Tibial artery (tissue), 4 donors: ENCODE measurements around the gene CDC42BPG.

Source experiments
- DNase-seq, 2 donors: peaks; one replicate each; pipeline ENCODE4 v3.0.0-alpha.2; 2019
- H3K27ac ChIP-seq, 2 donors: fragments of 200-600 bp; sonication (generic) in 1 of 2; 1 replicate in 1 of 2; 2 replicates in 1 of 2; pipeline ENCODE4 v1.5.1; 2018 to 2019; ENCODE audit warnings: mild to moderate bottlenecking in 1 of 2
- H3K27me3 ChIP-seq, 2 donors: fragments of 200-600 bp; sonication (generic) in 1 of 2; one replicate each; pipeline versions ENCODE4 v1.5.1 to v1.6.0; 2016 to 2019
- H3K36me3 ChIP-seq, 3 donors: fragments of 200-600 bp; sonication (generic) in 2 of 3; one replicate each; pipeline ENCODE4 v1.5.1; 2016 to 2019; ENCODE audit warnings: mild to moderate bottlenecking in 2 of 3
- H3K4me1 ChIP-seq, 4 donors: fragments of 200-600 bp; sonication (generic) in 2 of 4; 1 replicate in 3 of 4; 2 replicates in 1 of 4; pipeline ENCODE4 v1.5.1; 2016 to 2019
- H3K4me3 ChIP-seq, 2 donors: fragments of 200-600 bp; sonication (generic) in 1 of 2; 1 replicate in 1 of 2; 2 replicates in 1 of 2; pipeline ENCODE4 v1.5.1; 2018 to 2019; ENCODE audit warnings: mild to moderate bottlenecking in 2 of 2
- H3K9me3 ChIP-seq, 3 donors: fragments of 200-600 bp; sonication (generic) in 1 of 3; one replicate each; pipeline ENCODE4 v1.5.1; 2016 to 2019
- intact Hi-C: fragments of 100-400 bp; cut with DNase I; formaldehyde crosslinking; loops from one replicate; pipeline ENCODE4 v1.15.0; 2023; ENCODE audit warnings: low total_unique reads
- TF ChIP-seq, protein P1 (sequence below), 2 experiments: fragments of 200-600 bp in 1 of 2; fragments of 450-650 bp in 1 of 2; IDR thresholded peaks; one replicate each; pipeline ENCODE4 v1.5.1; 2017 to 2019; ENCODE audit warnings: antibody characterized with exemption in 2 of 2, mild to moderate bottlenecking in 1 of 2, moderate library complexity in 1 of 2

Gene CDC42BPG, protein sequence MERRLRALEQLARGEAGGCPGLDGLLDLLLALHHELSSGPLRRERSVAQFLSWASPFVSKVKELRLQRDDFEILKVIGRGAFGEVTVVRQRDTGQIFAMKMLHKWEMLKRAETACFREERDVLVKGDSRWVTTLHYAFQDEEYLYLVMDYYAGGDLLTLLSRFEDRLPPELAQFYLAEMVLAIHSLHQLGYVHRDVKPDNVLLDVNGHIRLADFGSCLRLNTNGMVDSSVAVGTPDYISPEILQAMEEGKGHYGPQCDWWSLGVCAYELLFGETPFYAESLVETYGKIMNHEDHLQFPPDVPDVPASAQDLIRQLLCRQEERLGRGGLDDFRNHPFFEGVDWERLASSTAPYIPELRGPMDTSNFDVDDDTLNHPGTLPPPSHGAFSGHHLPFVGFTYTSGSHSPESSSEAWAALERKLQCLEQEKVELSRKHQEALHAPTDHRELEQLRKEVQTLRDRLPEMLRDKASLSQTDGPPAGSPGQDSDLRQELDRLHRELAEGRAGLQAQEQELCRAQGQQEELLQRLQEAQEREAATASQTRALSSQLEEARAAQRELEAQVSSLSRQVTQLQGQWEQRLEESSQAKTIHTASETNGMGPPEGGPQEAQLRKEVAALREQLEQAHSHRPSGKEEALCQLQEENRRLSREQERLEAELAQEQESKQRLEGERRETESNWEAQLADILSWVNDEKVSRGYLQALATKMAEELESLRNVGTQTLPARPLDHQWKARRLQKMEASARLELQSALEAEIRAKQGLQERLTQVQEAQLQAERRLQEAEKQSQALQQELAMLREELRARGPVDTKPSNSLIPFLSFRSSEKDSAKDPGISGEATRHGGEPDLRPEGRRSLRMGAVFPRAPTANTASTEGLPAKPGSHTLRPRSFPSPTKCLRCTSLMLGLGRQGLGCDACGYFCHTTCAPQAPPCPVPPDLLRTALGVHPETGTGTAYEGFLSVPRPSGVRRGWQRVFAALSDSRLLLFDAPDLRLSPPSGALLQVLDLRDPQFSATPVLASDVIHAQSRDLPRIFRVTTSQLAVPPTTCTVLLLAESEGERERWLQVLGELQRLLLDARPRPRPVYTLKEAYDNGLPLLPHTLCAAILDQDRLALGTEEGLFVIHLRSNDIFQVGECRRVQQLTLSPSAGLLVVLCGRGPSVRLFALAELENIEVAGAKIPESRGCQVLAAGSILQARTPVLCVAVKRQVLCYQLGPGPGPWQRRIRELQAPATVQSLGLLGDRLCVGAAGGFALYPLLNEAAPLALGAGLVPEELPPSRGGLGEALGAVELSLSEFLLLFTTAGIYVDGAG (N-terminal part only)

DNA sequence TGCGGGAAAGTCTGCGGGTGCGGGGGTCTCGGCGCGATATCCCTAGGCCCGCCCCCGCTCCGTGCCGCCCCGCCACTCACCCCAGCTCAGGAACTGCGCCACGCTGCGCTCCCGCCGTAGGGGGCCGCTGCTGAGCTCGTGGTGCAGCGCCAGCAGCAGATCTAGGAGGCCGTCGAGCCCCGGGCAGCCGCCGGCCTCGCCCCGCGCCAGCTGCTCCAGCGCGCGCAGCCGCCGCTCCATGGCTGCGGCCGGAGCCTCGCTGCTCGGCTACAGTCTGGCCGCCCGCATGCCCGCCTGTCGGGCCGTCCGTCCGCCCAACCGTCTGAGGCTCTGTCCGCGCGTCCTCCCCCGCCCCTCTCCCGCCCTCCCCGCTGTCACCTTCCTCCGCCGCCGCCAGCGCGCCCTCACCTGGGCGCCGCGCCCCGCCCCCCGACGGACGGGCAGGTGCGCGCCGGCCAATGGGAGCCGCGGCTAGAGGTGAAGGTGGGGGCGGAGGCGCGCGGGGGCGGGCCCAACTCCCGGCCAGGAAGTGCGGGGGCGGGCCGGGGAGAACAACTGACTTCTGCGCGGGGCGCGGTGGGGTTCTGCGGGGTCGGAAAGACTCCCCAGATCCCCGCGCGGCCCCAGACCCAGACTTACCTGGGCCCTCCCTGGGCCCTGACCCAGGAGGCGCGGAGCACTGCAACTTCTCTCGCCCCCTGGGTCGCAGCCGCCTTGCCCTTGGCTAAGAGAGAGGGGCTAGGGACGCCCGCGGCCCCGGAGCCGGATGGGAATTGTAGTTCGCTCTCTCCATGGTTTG lies at the start of gene CDC42BPG:
Gene CDC42BPG (minus strand): TSS at position 324 of the 799 bp plus-strand sequence. CDS start 84 bp downstream, at position 240.
- H3K27me3 ChIP-seq, result peaks cover 0 to 5% of the 10 kb centered on the region in 2 donors
- H3K36me3 ChIP-seq, result peaks cover 0 to 9% (median 0%) of the 10 kb centered on the region in 3 donors
- intact Hi-C loops, result no loop called here
- TF ChIP-seq, protein P1, sequence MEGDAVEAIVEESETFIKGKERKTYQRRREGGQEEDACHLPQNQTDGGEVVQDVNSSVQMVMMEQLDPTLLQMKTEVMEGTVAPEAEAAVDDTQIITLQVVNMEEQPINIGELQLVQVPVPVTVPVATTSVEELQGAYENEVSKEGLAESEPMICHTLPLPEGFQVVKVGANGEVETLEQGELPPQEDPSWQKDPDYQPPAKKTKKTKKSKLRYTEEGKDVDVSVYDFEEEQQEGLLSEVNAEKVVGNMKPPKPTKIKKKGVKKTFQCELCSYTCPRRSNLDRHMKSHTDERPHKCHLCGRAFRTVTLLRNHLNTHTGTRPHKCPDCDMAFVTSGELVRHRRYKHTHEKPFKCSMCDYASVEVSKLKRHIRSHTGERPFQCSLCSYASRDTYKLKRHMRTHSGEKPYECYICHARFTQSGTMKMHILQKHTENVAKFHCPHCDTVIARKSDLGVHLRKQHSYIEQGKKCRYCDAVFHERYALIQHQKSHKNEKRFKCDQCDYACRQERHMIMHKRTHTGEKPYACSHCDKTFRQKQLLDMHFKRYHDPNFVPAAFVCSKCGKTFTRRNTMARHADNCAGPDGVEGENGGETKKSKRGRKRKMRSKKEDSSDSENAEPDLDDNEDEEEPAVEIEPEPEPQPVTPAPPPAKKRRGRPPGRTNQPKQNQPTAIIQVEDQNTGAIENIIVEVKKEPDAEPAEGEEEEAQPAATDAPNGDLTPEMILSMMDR (IDR thresholded peaks at IDR 0.05), result peak; percentile 60 to 61
- no peak within 1 kb of the TSS for H3K27ac ChIP-seq
- H3K4me1 ChIP-seq, result peaks cover 0 to 37% (median 24%) of the 10 kb centered on the region in 4 donors
- no peaks in the 10 kb centered on the region for H3K9me3 ChIP-seq
- peak in 1 of 2 donors; percentile 53 for DNase-seq
- H3K4me3 ChIP-seq, result peak within 1 kb of the TSS; percentile 31 to 51

DNA sequence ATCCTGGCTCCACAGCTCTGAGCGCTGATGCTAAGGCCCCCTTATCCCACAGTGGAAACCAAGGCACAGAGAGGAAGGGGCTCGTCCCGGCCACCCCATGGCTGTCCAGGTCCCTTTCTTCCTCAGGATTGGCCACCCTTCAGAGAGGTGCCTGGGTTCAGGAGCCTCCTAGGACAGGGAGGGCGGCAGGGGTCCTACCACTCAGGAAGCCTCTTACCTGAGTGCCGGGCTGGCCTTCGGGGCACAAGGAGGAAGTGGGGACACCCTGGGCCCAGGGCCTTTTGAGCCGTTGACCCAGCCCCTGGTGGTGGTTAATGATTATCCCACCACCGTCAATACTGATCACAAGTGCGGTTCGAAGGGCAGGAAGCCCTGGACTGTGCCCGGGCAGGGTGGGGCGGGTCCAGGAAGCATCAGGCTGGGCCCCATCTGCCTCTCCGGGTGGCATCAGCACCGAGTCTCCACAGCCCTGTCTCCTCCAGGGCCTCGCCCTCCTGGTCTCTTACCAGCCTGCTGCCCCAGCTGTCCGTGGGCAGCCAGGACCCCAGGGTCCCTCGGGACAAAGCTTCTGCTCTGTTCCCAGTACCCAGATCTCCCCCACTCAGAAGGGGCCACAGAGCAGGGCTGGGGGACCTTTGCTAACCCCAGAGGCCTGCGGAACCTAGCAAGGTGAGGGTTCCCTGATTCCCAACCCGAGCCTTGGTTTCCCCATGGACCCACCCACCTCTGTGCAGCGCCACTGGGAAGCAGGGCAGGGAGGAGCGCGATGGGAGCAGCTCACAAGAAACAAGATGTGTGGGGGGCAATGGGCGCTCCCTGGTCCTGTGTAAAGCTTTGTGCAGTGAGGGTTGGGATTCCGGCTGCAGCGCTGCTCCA lies 49.0 kb upstream of the CDC42BPG start:
- H3K27ac ChIP-seq, result no peak overlapping the region
- no peaks in the 10 kb centered on the region for H3K27me3 ChIP-seq
- TF ChIP-seq, protein P1 (IDR thresholded peaks at IDR 0.05), result no peak
- H3K4me1 ChIP-seq, result peaks cover 0 to 2% (median under 1%) of the 10 kb centered on the region in 4 donors
- intact Hi-C loops, result loop anchor here (2.0 to 5.0 kb wide), 2 partner anchors 47 to 106 kb away; no protein-coding TSS in a partner anchor
- peaks cover 4 to 40% (median 34%) of the 10 kb centered on the region in 3 donors for H3K36me3 ChIP-seq
- H3K9me3 ChIP-seq, result no peaks in the 10 kb centered on the region
- DNase-seq, result no peak
- H3K4me3 ChIP-seq, result no peak overlapping the region

DNA sequence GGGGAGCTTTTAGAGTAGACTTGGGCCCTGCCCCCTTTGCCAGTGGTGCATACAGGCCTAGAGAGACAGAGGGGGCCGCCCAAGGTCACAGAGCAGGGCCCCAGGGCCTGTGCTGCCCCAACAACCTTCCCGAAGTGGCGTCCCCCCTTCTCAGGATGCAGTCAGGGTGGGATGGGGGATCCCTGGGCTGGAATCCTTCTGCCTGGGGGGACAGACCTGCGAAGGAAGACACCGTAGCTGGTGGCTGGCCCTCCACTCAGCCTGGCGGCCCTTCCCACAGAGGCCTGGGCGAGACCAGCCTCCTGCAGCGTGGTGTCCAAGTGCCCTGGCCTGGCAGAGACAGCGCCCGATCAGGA lies 48.4 kb upstream of the CDC42BPG start:
- H3K4me1 ChIP-seq, result peaks cover 0 to 8% (median 4%) of the 10 kb centered on the region in 4 donors
- H3K9me3 ChIP-seq, result no peaks in the 10 kb centered on the region
- H3K36me3 ChIP-seq, result peaks cover 0 to 34% (median 28%) of the 10 kb centered on the region in 3 donors
- intact Hi-C loops, result loop anchor here (5.0 kb wide), 1 partner anchor 106 kb away; no protein-coding TSS in a partner anchor
- TF ChIP-seq, protein P1 (IDR thresholded peaks at IDR 0.05), result no peak
- H3K27me3 ChIP-seq, result no peaks in the 10 kb centered on the region
- no peak for DNase-seq
- H3K27ac ChIP-seq, result no peak overlapping the region
- no peak overlapping the region for H3K4me3 ChIP-seq

DNA sequence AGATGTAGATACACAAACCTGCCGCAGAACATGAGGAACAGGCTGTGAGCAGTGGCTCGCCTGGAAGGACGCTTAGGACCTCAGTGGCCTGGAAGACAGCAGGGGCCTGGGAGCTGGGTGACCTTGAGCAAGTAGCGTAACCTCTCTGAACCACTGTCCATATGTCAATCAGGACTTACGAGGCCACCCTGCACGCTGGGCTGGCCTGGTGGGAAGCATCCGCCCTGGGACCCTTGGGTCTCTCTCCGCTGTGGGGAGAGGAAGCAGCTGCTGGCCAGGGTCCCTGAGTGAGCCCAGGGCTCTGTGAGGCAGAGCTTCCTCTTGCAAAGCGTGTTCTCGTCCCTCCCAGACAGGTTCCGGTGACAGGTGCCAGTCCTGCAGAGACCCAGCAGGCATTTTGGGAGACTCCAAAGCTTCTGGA lies 48.0 kb upstream of the CDC42BPG start:
- H3K4me1 ChIP-seq, result peaks cover 0 to 12% (median 8%) of the 10 kb centered on the region in 4 donors
- intact Hi-C loops, result loop anchor here (5.0 kb wide), 1 partner anchor 105 kb away; no protein-coding TSS in a partner anchor
- no peak overlapping the region for H3K4me3 ChIP-seq
- no peaks in the 10 kb centered on the region for H3K9me3 ChIP-seq
- DNase-seq, result no peak
- TF ChIP-seq, protein P1 (IDR thresholded peaks at IDR 0.05), result no peak
- H3K27ac ChIP-seq, result no peak overlapping the region
- no peaks in the 10 kb centered on the region for H3K27me3 ChIP-seq
- H3K36me3 ChIP-seq, result peaks cover 0 to 30% (median 24%) of the 10 kb centered on the region in 3 donors
